OCI-LY7 (cell line): Measurements from ENCODE around the gene SMPD1. TPM values are rescaled to one million over a fixed set of nuclear protein-coding genes. Genes with fewer than 3 reads are reported as not detected.

ENCODE experiments used
- BruUV-seq: library from RNA; stranded (reverse); fragments of 400-500 nt; replicated peaks from 2 replicates; lab custom pipeline; 2021; lab: Mats Ljungman, UMichigan
- CTCF ChIA-PET: fragments of 300-600 bp; sonication (Branson Sonifier 250); formaldehyde crosslinking; loops from one replicate; lab custom pipeline; 2022; ENCODE audit warnings: antibody characterized with exemption; ENCODE audit not compliant: unreplicated experiment; lab: Charles Lee
- POLR2A ChIA-PET: fragments of 300-600 bp; sonication (Branson Sonifier 250); formaldehyde crosslinking; loops from one replicate; lab custom pipeline; 2022; ENCODE audit warnings: antibody characterized with exemption; lab: Charles Lee
- DNase-seq: peaks from one replicate; pipeline ENCODE4 v3.0.0-alpha.2; 2015; ENCODE audit warnings: low spot score
- H2AFZ ChIP-seq: fragments of 200-600 bp; sonication (generic), shearing (Covaris generic); 2 replicates; pipeline ENCODE4 v1.6.1; 2014; ENCODE audit warnings: mild to moderate bottlenecking, antibody characterized with exemption, low read length, moderate library complexity
- H3K27ac ChIP-seq: fragments of 200-600 bp; sonication (generic); 2 replicates; pipeline ENCODE4 v1.5.1; 2014; ENCODE audit warnings: mixed run types, low read depth, mild to moderate bottlenecking, moderate library complexity, low read length, inconsistent platforms; ENCODE audit not compliant: poor library complexity, severe bottlenecking
- H3K36me3 ChIP-seq: fragments of 200-600 bp; sonication (generic); 2 replicates; pipeline ENCODE4 v1.6.1; 2014; ENCODE audit warnings: mild to moderate bottlenecking, antibody characterized with exemption, low read length, moderate library complexity, mixed read lengths; ENCODE audit not compliant: insufficient read depth
- H3K4me1 ChIP-seq: fragments of 200-600 bp; sonication (generic); 2 replicates; pipeline ENCODE4 v1.5.1; 2014; ENCODE audit warnings: mild to moderate bottlenecking, low read length; ENCODE audit not compliant: insufficient read depth, poor library complexity, severe bottlenecking
- H3K4me2 ChIP-seq: fragments of 200-600 bp; sonication (generic); 2 replicates; pipeline ENCODE4 v1.6.1; 2014; ENCODE audit warnings: mild to moderate bottlenecking, low read length
- H3K4me3 ChIP-seq: fragments of 200-600 bp; sonication (generic); 2 replicates; pipeline ENCODE4 v1.5.1; 2014; ENCODE audit warnings: mild to moderate bottlenecking, low read depth, low read length; ENCODE audit not compliant: poor library complexity, severe bottlenecking
- H3K79me2 ChIP-seq: fragments of 200-600 bp; sonication (generic); 2 replicates; pipeline ENCODE4 v1.6.1; 2016; ENCODE audit warnings: low read depth, mild to moderate bottlenecking, low read length, moderate library complexity, mixed read lengths; ENCODE audit not compliant: insufficient read depth
- H3K9me2 ChIP-seq: fragments of 200-600 bp; sonication (generic); 2 replicates; pipeline ENCODE4 v1.6.1; 2016; ENCODE audit warnings: mild to moderate bottlenecking, low read length, mixed read lengths; ENCODE audit not compliant: insufficient read depth
- H3K9me3 ChIP-seq: fragments of 200-600 bp; sonication (generic); 2 replicates; pipeline ENCODE4 v1.6.1; 2014; ENCODE audit warnings: mild to moderate bottlenecking, mixed run types, low read length, mixed read lengths
- H4K20me1 ChIP-seq: fragments of 200-600 bp; sonication (generic); 2 replicates; pipeline ENCODE4 v1.6.1; 2014; ENCODE audit warnings: mild to moderate bottlenecking, antibody characterized with exemption, low read length, moderate library complexity, mixed read lengths; ENCODE audit not compliant: insufficient read depth
- EZH2phosphoT487 ChIP-seq: fragments of 200-600 bp; sonication (generic); IDR thresholded peaks from 2 replicates; pipeline ENCODE4 v1.6.1; 2018; ENCODE audit warnings: low read depth, borderline replicate concordance, mild to moderate bottlenecking, mixed run types, antibody characterized with exemption, low read length, moderate library complexity, mixed read lengths
- intact Hi-C: fragments of 100-400 bp; cut with micrococcal nuclease; formaldehyde crosslinking; loops from one replicate; pipeline ENCODE4 v1.10.0; 2022; ENCODE audit not compliant: unreplicated experiment
- total RNA-seq, 2 experiments: library from RNA; depleted of rRNA in 1 of 2; stranded (reverse); fragments of >200 nt in 1 of 2; shearing (Covaris generic) in 1 of 2; gene quantifications; 2 replicates each; pipeline ENCODE4 v1.2.3, GENCODE V29; 2014 to 2022
- TF ChIP-seq, protein P1 (sequence below): fragments of 200-600 bp; sonication (generic); conservative IDR thresholded peaks from 2 replicates; pipeline ENCODE4 v1.5.1; 2014; ENCODE audit warnings: mild to moderate bottlenecking, antibody characterized with exemption, low read length, moderate library complexity, mixed read lengths

The SMPD1 gene
- total RNA-seq, 2 experiments from 2014 or later = 5.1 to 11.9 TPM

DNA sequence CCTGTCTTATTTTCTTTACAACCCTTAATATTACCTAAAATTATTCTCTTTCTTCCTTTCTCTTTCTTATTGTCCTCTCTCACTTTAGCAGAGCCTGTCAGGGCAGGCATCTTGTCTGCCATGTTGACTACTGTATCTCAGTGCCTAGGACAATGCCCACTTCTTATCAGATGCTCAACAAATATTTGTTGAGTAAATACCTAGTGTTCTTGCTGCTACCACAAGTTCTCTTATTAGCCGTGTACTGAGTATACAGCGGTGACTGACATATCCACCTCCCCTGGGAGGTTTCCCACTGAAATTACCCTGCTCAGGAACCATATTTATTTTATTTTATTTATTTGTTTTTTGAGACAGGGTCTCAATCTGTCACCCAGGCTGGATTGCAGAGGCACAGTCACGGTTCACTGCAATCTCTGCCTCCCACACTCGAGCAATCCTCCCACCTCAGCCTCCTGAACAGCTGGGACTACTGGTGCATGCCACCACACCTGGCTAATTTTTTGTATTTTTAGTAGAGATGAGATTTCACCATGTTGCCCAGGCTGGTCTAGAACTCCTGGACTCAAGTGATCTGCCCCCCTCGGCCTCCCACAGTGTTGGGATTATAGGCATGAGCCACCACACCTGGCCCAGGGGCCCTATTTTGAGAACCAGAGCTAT lies 43.9 kb downstream of the SMPD1 start:
- CTCF ChIA-PET = interaction anchor here (1.7 kb wide), 1 partner anchor 56 kb away, joined by 4 read pairs; no protein-coding TSS in a partner anchor
- intact Hi-C loops = loop anchor here (1.0 kb wide), 3 partner anchors 32 to 199 kb away; partner anchors contain the start of gene SMPD1
- Histone ChIP-seq H3K9me2 (no peaks in the 10 kb centered on the region), H3K4me3 (peak overlapping the region; percentile 33), H2AFZ (no peak overlapping the region), H3K27ac (peak overlapping the region; percentile 87), H3K9me3 (no peaks in the 10 kb centered on the region), H3K79me2 (no peaks in the 10 kb centered on the region), H3K36me3 (no peaks in the 10 kb centered on the region), H3K4me2 (peak overlapping the region; percentile 63), H4K20me1 (no peaks in the 10 kb centered on the region), H3K4me1 (peaks cover 93% of the 10 kb centered on the region)
- TF ChIP-seq, protein P1, sequence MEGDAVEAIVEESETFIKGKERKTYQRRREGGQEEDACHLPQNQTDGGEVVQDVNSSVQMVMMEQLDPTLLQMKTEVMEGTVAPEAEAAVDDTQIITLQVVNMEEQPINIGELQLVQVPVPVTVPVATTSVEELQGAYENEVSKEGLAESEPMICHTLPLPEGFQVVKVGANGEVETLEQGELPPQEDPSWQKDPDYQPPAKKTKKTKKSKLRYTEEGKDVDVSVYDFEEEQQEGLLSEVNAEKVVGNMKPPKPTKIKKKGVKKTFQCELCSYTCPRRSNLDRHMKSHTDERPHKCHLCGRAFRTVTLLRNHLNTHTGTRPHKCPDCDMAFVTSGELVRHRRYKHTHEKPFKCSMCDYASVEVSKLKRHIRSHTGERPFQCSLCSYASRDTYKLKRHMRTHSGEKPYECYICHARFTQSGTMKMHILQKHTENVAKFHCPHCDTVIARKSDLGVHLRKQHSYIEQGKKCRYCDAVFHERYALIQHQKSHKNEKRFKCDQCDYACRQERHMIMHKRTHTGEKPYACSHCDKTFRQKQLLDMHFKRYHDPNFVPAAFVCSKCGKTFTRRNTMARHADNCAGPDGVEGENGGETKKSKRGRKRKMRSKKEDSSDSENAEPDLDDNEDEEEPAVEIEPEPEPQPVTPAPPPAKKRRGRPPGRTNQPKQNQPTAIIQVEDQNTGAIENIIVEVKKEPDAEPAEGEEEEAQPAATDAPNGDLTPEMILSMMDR = no peak
- TF ChIP-seq EZH2phosphoT487 = no peak
- POLR2A ChIA-PET = interaction anchor here (0.6 to 4.7 kb wide), 9 partner anchors 11 to 56 kb away, joined by 3 to 21 read pairs (median 4); partner anchors contain the start of genes APBB1, ARFIP2, SMPD1 and TIMM10B
- peak; percentile 86 for DNase-seq
- no TSS peak for BruUV-seq

DNA sequence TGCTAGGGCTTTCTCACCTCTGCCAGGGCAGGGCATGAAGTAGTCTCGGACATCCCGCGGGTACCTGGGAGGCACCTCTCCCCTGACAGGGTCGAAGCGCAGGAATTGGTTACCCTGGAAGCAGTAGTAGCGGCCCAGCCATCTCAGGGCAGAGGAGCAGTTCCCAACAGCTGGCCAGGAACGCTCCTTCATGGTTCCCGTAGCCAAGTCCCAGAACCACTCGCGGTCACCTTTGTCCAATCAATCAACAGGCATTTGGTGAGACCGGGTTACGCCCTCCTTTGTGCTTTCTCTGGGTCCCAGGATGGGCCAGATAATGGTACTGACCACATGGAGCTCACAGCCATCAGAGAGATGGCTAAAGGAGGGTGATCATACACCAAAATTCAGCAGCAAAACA lies 47.1 kb downstream of the SMPD1 start:
- DNase-seq = no peak
- intact Hi-C loops = loop anchor here (5.0 kb wide), 1 partner anchor 490 kb away; the partner anchor contains the start of gene ZNF215
- Histone ChIP-seq H3K9me3 (no peaks in the 10 kb centered on the region), H3K79me2 (no peaks in the 10 kb centered on the region), H3K36me3 (no peaks in the 10 kb centered on the region), H3K4me3 (no peak overlapping the region), H3K27ac (no peak overlapping the region), H2AFZ (peak overlapping the region; percentile 83; the same call in 1 of the 2 replicates), H3K4me1 (peaks cover 84% of the 10 kb centered on the region), H3K4me2 (peak overlapping the region; percentile 40), H3K9me2 (no peaks in the 10 kb centered on the region), H4K20me1 (no peaks in the 10 kb centered on the region)
- no TSS peak for BruUV-seq
- TF ChIP-seq, protein P1 = no peak
- TF ChIP-seq EZH2phosphoT487 = no peak
- ChIA-PET CTCF (interaction anchor here (1.2 to 4.0 kb wide), 3 partner anchors 18 to 246 kb away, joined by 4 to 23 read pairs (median 4); partner anchors contain the start of genes APBB1 and MRPL17), POLR2A (interaction anchor here (0.7 to 3.1 kb wide), 8 partner anchors 17 to 59 kb away, joined by 3 to 17 read pairs (median 3); partner anchors contain the start of gene APBB1)
